ENCODE data around the gene CD8B.

DNA sequence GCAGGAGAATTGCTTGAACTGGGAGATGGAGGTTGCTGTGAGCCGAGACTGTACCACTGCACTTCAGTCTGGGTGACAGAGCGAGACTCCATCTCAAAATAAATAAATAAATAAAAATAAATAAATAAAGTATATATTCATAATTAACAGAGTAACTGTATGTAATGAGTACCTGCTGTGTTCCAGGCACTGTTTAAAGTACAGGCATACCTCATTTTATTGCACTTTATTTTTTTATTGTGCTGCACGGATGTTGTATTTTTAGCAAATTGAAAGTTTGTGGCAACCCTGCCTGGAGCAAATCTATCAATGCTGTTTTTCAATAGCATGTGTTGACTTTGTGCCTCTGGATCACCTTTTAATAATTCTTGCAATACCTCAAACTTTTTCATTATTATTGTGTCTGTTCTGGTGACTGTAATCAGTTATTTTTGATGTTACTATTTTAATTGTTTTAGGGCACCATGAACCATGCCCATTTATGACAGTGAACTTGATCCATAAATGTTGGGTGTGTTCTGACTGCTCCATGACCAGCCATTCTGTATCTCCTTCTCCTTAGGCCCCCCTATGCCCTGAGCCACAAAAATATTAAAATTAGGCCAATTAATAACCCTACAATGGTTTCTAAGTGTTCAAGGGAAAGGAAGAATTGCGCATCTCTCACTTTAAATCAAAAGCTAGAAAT is 43.4 kb downstream of the CD8B start:
- no peak for TF ChIP-seq EZH2 (IDR thresholded peaks at IDR 0.05; ENCODE audit: borderline replicate concordance, low read depth, low read length, severe bottlenecking)
- TF ChIP-seq POLR2A (IDR thresholded peaks at IDR 0.05; ENCODE audit: low read depth, low read length), result no peak
- no peak for TF ChIP-seq CTCF (IDR thresholded peaks at IDR 0.05; ENCODE audit: extremely low read depth in 1 of 2, insufficient read depth in 1 of 2, low read depth in 1 of 2, low read length in 2 of 2)
